Measurements from ENCODE around the gene TAAR9. TPM values are rescaled to one million over a fixed set of nuclear protein-coding genes. Genes with fewer than 3 reads are reported as not detected.

The TAAR9 gene
- total RNA-seq, 1 experiment from 2014 or later: not detected

GRCh38 chr6:132490478-132491204 is 47.4 kb upstream of the TAAR9 start:
- Histone ChIP-seq H3K27ac (ENCODE audit: low read depth, low read length) (no peak overlapping the region), H2AFZ (ENCODE audit: low read depth, low read length, poor library complexity, severe bottlenecking) (no peak overlapping the region), H3K36me3 (ENCODE audit: control insufficient read depth in 1 of 2, insufficient read depth in 2 of 2, low read length in 2 of 2) (no peaks in the 10 kb centered on the region), H3K9me3 (ENCODE audit: control insufficient read depth in 1 of 2, insufficient read depth in 1 of 2, low read depth in 1 of 2, low read length in 2 of 2) (no peaks in the 10 kb centered on the region), H3K4me3 (replicated peaks in 1 of 2; ENCODE audit: low read depth in 1 of 2, low read length in 2 of 2) (no peak overlapping the region), H3K9me2 (ENCODE audit: insufficient read depth) (no peaks in the 10 kb centered on the region), H3K27me3 (ENCODE audit: insufficient read depth, low read length) (no peaks in the 10 kb centered on the region), H4K20me1 (ENCODE audit: insufficient read depth) (no peaks in the 10 kb centered on the region), H3K4me2 (ENCODE audit: low read length) (no peak overlapping the region), H3K9ac (ENCODE audit: low read length) (no peak overlapping the region), H3K4me1 (ENCODE audit: control insufficient read depth in 1 of 2, insufficient read depth in 2 of 2, low read length in 2 of 2) (no peaks in the 10 kb centered on the region), H3K79me2 (ENCODE audit: insufficient read depth, low read length) (peaks cover 23% of the 10 kb centered on the region)
- TF ChIP-seq ZFX (IDR thresholded peaks at IDR 0.05) (no peak), RAD21 (IDR thresholded peaks at IDR 0.05; ENCODE audit: low read depth) (no peak), REST (IDR thresholded peaks at IDR 0.05; ENCODE audit: low read depth) (no peak), ELF1 (IDR thresholded peaks at IDR 0.05; ENCODE audit: borderline replicate concordance, low read depth) (no peak), JUND (IDR thresholded peaks at IDR 0.05) (no peak), SP1 (IDR thresholded peaks at IDR 0.05; ENCODE audit: low read depth) (no peak), EZH2 (IDR thresholded peaks at IDR 0.05) (no peak), EGR1 (IDR thresholded peaks at IDR 0.05; ENCODE audit: low read depth) (no peak), TCF7L2 (IDR thresholded peaks at IDR 0.05; ENCODE audit: borderline replicate concordance, extremely low read depth, insufficient read depth, insufficient read length) (no peak), ATF3 (IDR thresholded peaks at IDR 0.05) (no peak), CBX3 (IDR thresholded peaks at IDR 0.05; ENCODE audit: low read depth) (no peak), FOSL1 (IDR thresholded peaks at IDR 0.05; ENCODE audit: low read depth) (no peak), MAX (IDR thresholded peaks at IDR 0.05) (no peak), POLR2A (IDR thresholded peaks at IDR 0.05; ENCODE audit: borderline replicate concordance, extremely low read depth, insufficient read depth, insufficient read length) (no peak), ZNF274 (IDR thresholded peaks at IDR 0.05; ENCODE audit: low read depth, low read length) (no peak), CEBPB (IDR thresholded peaks at IDR 0.05; ENCODE audit: low read depth) (no peak)
- CTCF ChIA-PET: no interaction called here
- POLR2A ChIA-PET: no interaction called here
- intact Hi-C loops (cut with micrococcal nuclease): no loop called here
- BruUV-seq (replicated peaks): no TSS peak
- DNase-seq (ENCODE audit: low read depth, low spot score) (no peak), ATAC-seq (no peak)
- RAD21 ChIA-PET (ENCODE audit: low non-redundant PET in 1 of 2, low total read pairs in 2 of 2, uncharacterized antibody in 2 of 2, unreplicated experiment in 2 of 2): no interaction called here
